DMS114 treated with DMSO at 0.1 percent for 48 hours (cell line): ENCODE data around the gene IQSEC3.

Experiments used
- DNase-seq: peaks from one replicate; lab custom pipeline; 2025; ENCODE audit not compliant: unreplicated experiment; lab: John Stamatoyannopoulos, UW

The IQSEC3 gene

GRCh38 chr12:162467-163307 is 96.1 kb downstream of the IQSEC3 start:
- no peak for DNase-seq

DNA sequence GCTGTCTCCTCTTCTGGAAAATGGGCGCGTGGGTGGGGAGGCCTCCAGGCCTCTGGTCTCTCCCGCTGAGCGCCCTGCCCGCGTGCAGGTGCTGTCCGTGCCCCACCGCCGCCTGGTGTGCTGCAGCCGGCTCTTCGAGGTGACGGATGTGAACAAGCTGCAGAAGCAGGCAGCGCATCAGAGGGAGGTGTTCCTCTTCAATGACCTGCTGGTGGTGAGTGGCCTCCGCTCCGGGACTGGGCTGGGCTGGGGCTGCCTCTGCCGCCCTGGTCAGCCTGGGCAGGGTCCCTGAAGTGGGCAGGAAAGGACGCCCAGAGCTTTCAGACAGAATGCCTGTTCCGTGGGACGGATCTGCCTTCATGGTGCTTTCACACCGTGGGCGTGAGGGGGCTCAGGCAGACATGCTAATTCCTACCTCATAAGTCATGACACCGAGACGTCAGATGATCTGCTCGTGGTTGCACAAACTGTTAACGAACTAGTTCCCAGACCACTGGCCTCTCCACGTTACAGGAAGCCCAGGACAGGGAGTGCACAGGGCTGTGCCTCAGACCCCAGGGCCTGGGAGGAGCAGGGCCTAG is 96.9 kb downstream of the IQSEC3 start:
- DNase-seq: no peak

GRCh38 chr12:164207-164606 is 97.6 kb downstream of the IQSEC3 start:
- no peak for DNase-seq

DNA sequence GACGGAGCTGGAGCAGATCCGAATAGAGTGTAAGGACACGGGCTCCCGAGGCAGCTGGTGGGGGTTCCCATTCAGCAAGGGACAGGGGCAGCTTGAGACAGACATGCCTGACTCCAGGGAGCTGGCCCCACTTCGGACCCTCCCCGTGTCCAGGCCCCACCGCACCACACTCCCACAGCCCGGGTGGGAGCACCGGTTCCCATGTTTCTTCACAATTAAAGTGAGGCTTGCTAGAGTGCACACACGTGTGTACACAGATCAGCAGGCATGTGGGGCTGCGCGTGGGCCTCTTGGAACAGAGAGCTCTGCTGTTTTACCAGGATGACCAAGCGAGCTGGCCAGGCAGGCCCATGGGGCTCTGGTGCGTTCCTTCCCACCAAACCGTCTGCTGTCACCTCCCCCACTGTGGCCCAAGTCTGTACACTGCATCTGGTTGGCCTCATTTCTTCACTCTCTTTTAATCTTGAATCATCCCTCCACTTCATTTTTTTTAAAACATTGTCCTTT is 99.3 kb downstream of the IQSEC3 start:
- no peak for DNase-seq

DNA sequence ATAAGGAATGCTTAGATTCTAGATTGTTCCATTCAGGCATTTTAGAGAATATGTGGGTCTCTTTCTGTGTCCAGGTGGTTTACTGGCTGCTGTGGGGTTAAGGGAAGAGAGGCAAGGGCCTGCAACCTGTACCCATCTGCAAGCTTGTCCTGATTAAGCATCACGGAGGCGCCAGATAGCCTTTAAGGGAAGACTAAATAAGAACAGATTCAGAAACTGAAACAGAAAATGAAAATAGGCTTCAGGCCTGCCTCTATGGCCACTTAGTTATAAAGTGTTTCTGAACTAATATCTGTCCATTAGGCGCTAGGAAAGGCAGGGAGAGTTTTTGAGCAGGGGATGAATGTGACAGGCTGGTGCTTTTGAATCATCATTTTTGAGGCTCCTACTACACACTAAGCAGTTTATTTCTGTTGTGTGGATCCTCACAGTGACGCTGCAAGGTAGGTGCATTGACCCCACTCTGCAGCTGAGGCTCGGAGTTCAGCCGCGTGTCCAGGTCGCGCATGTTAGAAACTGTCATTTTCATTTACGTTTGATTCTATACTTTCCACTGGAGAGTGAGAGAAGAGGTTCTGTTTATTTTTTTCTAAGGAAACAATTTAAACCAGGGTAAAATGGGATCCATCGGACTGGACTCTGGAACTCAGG is 100.0 kb downstream of the IQSEC3 start:
- no peak for DNase-seq

DNA sequence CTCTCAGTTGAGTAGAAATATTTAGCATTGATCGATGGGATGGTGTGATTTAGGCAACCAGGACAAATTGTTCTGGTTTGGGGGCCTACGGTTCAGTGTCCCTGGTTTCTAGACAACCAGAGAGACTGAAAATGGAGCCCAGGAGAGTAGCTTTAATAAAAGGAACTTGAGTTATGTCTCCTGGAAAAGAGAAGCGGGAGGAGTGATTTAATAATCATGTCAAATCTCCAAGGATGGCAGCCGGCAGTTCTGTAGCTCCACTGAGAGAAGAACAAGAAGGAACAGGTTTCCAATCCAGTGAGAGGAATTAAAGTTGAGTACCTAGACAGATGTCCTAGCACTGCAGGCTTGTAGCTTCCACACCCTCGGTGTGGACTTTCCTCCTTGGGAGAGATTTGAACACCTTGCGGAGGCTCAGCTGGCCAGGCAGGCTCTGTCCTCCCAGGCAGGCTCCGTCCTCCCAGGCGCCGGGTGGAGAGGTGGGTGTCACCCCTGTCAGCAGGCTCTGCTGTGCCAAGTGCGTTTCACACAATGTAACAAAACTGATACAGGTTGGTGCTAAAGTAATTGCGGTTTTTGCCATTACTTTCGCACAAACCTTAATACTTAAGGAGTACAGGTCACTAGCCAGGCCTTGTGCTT is 101.5 kb downstream of the IQSEC3 start:
- DNase-seq: no peak

- no peak for DNase-seq
Measured at GRCh38 chr12:168763-169525, 102.4 kb downstream of the IQSEC3 start.

GRCh38 chr12:169528-170370 is 103.2 kb downstream of the IQSEC3 start:
- no peak for DNase-seq

DNA sequence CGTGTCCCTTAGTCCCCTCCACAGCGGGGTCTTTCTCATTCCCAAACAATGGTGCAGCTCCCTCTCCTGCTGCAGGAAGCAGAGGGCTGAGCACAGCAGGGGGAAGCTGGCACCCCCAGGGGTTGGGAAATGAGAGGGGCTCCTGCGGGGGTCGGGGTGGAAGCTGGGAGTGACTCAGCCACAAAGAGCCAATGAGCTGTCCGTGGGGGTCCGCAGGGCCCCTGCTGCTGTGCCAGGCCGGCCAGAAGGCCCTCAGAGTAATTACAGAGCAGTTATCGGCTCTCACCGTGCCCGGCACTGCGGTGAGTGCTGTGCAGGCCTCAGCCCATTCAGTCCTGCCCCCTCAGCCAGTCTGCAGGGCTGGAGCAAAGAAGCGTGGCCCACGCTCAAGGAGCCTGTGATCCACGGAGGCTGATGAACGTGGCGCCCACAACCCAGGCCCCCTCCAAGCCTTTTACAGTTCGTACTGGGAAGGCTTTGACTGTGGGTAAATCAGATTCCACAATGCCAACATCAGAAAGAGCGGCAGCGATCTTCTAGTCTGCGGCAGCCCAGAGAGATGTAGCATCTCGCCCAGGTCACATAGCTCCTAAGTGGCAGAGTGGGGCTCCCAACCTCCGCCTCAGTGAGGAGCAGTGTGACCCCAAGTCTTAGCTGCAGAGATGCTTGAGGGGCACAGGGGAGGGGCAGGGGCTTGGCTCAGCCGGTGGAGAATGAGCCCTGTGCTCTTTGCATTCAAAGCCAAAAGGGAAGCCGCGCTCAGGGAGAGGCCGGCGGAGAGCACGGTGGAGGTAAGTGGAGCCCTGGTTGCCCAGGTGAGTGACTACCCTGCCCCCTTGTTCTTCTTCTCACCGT is 104.0 kb downstream of the IQSEC3 start:
- no peak for DNase-seq

DNA sequence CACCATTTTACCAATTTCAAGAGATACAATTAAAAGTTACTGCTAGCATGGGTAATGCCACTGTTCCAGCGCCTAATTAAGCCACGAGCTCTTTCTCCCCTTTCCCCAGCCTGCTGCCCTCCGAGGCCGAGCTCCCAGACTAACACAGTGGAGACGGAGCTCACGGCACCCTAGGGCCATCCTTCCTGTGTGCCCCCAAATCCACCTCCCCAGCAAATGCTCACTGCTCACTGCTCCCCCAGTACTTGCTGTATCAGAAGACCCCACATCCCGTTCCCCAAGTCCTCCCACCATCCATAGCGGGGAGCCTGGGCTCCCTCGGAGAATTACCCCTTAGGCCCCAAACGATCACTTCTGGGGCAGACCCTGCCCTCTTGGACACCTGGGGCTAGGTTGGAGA is 104.7 kb downstream of the IQSEC3 start:
- DNase-seq: no peak

DNA sequence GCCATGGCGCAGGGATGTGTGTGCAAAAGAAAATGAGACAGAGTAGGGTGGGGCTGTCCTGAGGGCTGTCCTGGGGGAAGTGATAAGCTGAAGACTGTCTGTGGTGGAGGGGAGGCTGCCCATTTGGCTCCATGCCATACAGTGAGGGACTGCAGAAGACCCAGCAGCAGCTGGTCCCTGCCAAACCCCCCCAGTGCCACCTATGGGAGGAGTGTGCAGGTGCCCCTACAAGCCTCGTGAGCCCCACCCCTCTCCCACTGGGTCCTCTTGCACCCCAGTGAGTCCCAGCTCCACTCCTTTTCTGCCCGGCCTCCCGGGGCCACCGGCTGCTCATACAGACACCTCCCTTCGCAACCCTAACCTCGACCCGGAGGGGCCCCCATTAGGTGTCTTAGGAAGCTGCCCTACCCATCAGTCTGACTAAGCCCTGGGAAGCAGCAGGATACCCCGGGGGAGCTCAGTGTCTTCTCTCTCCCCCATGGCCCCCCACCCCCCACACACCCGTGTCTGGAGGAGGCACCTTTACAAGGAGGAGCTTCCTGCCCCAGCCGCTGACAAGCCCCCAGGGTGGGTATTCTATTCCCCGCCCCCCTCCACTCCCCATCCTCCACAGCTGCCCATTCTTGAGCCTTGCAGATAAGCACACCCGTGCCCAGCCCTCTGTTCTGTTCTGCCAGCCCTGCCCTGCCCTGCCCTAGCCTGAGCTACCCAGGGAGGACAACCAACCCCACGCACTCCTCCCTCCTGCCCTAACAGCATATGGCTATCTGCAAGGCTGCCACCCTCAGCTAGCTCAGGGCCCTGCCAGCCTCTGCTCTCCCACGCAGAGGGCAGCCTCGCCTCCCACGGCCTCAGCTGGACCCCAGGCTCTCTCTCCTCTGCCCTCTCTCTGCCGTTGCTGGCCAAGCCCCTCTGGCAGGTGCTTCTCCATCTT is 105.4 kb downstream of the IQSEC3 start:
- DNase-seq: no peak

- no peak for DNase-seq
Measured at GRCh38 chr12:172732-173161, 106.2 kb downstream of the IQSEC3 start.

- no peak for DNase-seq
Measured at GRCh38 chr12:174124-174523, 107.6 kb downstream of the IQSEC3 start.

GRCh38 chr12:174596-174995 is 108.0 kb downstream of the IQSEC3 start:
- DNase-seq: no peak

- no peak for DNase-seq
Measured at GRCh38 chr12:175250-175649, 108.7 kb downstream of the IQSEC3 start.

DNA sequence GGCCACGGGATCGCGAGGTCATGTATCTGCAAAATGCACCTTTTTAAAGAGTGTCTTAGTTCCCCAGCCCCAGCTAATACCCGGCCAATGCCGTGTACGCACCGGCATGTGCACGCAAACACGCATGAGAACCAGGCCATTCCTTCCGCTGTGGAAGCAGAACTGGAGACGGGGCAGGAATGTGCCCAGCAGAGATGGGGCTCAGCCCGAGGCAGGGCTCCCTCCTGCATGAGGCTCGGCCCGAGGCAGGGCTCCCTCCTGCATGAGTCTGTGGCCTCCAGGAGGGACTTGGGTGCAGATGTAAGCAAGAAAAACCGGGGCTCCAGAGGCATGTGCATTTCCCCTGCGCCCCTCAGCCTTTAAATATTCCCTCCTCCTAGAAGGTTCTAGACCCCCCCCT is 109.2 kb downstream of the IQSEC3 start:
- no peak for DNase-seq

GRCh38 chr12:176321-177181 is 110.0 kb downstream of the IQSEC3 start:
- no peak for DNase-seq
